NCI-H2081 treated with DMSO at 0.1 percent for 48 hours (cell line): ENCODE data around the gene UPF2.
"Not testable (repeated sequence)": the region's sequence is repeated elsewhere in the genome, so short reads cannot be mapped to it uniquely, and the experiment has no call there.

Source experiments
- DNase-seq: peaks from one replicate; lab custom pipeline; 2025; lab: John Stamatoyannopoulos, UW

Gene UPF2

DNA sequence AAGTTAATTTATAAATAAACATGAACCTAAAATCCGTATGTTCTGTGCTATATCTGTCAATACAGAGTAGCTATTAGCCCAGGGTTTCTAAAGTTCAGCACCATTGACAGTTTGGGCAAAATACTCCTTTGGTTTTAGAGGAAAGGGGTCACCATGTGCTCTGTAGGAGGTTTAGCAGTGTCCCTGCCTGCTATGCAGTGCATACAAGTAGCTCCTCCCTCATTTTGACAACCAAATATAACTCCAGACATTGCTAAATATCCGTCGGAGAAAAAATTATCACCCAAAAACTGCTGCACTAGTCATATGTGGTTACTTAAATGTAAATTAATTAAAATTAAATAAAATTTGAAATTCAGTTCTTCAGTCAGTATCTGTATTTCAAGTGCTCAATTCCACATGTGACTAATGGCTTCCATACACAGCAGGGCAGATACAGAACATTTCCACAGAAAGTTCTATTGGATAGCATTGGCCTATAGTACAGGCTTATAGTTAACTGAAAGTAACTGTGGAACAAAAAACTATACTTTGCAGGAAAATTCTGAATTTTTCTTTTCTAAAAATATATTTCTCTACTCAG, 6.4 kb downstream of the UPF2 start:
- no peak for DNase-seq

GRCh38 chr10:12031404-12031803, 11.2 kb downstream of the UPF2 start:
- DNase-seq: no peak

DNA sequence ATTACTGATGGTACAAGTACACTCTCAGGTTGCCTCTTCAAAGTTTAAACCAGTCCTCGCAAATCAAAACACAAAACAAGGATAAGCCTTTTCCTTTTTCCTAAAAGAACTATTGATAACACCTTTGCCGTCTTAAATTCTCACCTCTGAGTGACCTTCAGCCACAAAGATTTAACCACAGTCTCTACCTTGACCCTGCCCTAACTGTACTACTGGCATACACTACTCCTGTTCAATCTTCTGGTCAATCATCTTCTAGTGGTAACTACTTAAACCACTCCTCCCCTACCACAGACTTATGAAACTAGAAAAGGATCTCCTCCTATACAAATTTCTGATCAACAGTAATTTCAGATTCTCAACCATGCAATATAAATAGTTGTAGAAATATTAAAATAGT, 15.1 kb downstream of the UPF2 start:
- DNase-seq: no peak

DNA sequence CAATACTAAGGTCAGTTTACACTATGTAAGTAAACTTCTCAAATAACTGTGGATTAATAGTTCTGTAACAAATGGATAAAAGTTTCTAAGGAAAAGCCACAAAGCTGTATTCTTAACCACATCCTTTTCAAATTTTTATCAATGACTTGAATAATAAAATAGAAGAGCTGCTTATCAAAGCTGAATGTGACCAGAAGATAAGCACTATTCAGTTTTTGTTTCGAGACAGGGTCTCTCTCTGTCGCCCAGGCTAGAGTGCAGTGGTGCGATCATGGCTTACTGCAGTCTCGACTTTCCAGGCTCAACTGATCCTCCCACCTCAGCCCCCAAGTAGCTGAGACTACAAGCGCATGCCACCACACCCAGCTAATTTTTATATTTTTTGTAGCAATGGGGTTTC, 17.0 kb downstream of the UPF2 start:
- no peak for DNase-seq

GRCh38 chr10:12022580-12023257, 19.9 kb downstream of the UPF2 start:
- no peak for DNase-seq

DNA sequence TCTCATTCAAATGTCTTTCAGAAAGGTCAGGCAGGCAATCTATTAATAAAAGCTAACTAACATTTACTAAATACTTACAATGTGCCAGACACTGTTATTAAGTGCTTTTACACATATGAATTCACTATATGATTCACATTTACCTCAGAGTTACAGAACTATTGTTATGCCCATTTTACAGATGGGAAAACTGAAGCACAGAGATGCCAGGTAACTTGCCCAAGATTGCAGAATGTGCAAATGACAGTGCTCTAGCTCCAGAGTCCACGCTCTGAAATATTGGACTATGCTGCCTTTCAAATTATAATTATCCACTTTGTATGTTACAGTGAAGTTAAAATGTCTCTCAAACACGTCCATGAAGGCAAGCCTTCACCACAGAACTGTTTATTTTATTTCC, 22.0 kb downstream of the UPF2 start:
- DNase-seq: no peak

GRCh38 chr10:12019283-12019971, 23.2 kb downstream of the UPF2 start:
- DNase-seq: no peak

DNA sequence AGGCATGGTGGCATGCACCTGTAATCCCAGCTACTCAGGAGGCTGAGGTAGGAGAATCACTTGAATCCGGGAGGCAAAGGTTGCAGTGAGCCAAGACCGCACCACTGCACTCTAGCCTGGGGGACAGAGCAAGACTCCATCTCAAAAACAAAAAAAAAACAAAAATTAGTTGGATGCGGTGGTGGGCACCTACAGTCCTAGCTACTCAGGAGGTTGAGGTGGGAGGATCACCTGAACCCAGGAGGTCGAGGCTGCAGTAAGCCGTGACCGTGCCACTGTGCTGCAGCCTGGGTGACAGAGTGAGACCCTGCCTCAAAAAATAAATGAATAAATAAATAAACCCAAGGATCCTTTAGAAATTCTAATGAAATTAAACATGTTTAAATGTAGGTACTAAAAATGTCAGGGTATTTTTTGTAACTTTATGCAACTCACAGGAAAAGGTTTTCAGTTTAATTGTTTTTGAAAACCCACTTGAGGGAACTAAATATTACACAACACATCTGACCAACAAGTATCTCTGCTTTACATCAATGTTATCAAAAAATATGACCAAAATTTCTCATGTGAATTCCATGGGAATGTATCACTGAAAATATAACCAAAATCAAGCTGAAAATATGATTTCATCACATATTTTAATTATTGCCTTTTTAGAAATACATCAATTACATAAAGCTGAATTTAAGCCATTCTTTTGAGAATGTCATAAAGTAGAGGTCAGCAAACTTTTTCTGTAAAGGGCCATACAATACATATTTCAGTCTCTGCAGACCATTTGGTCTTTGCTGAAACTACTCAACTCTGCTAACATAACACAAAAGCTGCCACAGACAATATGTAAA, 23.9 kb downstream of the UPF2 start:
- no peak for DNase-seq

DNA sequence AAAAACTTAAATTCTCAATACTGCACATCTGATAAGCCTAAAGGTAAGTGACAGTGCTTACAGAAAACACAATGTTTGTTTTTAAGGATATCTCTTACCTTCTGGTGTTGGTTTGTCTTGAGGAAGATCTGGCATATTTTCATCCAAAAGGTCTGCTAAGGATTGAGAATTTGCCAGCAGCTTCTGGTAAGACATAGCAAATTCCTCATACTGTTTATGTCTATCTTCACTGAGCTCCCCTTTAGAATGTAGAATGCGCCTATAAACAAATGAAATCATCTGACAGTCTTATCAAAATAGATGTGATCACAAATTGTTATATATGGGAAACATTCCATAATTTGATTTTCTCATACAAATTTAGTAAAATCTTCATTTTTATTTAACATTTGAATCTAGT, 28.7 kb downstream of the UPF2 start:
- no peak for DNase-seq

DNA sequence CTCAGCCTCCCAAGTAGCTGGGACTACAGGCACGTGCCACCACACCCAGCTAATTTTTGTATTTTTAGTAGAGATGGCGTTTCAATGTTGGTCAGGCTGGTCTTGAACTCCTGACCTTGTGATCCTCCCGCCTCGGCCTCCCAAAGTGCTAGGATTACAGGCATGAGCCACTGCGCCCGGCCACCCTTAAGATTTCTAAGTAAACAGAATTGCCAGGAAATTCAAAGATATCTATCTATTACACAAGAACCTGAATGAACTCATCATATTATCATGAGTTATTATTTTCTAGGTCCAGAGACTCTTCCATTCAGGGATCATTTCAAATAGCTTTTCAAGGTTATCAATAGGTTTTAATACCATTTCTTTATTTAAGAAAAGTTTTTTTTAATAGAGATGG, 29.2 kb downstream of the UPF2 start:
- DNase-seq: not testable (repeated sequence)

GRCh38 chr10:12010353-12010752, 32.3 kb downstream of the UPF2 start:
- no peak for DNase-seq

DNA sequence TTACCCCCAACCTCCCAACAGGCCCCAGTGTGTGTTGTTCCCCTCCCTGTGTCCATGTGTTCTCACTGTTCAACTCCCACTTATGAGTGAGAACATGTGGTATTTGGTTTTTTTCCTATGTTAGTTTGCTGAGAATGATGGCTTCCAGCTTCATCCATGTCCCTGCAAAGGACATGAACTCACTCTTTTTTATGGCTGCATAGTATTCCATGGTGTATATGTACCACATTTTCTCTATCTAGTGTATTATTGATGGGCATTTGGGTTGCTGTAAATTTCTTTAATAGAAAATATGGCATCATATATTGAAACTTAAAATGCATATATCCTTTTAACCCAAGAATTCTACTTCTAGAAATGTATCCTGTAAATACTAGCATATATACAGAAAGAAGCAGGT, 33.8 kb downstream of the UPF2 start:
- not testable (repeated sequence) for DNase-seq

- DNase-seq: no peak
These were observed 35.9 kb downstream of the UPF2 start for GRCh38 chr10:12006671-12007070.

DNA sequence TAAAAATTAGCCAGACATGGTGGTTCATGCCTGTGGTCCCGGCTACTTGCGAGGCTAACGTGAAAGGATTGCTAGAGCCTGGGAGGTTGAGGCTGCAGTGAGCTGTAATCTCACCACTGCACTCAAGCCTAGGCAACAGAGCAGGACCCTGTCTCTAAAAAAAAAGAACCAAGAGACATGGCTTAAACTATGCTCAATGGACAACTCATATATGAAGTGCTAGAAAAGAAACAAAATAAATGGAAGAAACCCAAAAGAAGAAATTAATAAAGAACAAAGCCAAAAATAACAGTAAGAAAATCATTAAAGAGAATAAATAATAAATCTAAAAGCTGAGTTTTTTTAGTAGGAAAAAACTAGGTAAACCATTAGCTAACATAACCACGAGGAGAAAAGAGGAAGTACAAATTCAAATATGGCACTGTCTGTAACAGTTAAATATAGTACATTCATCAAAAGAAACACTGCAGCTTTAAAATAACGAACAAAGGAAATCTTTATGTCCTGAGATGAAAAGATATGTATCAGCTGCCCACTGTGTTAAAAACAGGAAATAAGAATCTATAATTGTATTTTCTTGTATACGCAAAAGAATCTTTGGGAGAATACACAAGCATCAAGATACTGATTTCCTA, 48.7 kb downstream of the UPF2 start:
- no peak for DNase-seq

- no peak for DNase-seq
These were observed 53.7 kb downstream of the UPF2 start for GRCh38 chr10:11988924-11989323.

DNA sequence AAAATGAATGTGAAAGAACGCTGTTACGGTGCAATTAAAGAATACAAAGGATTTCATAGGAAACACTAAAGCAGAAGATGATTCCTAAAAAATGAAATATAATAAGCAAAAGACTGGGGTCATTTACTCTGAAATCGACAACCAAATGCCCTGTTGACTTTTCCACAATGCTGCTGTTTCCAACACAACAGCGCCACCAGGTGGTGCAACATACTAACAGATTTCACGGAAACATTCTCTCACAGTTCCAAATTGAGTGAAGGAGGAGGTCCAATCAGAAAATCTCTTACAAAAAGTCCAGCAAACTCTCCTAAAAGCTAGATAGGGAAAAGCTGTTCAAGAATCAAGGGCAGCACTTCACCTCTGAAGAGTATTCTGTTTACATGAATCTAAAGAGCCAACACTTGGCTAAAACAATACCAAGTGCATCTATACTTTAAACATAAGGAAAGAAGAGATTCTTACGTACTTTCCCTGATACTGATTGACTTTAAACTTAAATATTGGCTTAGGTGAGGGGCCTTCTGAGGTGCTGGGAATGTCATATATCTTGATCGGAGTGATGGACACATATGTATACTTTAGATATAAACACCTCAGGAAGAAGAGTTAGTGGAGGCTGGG, 55.9 kb downstream of the UPF2 start:
- peak; percentile 4 for DNase-seq

DNA sequence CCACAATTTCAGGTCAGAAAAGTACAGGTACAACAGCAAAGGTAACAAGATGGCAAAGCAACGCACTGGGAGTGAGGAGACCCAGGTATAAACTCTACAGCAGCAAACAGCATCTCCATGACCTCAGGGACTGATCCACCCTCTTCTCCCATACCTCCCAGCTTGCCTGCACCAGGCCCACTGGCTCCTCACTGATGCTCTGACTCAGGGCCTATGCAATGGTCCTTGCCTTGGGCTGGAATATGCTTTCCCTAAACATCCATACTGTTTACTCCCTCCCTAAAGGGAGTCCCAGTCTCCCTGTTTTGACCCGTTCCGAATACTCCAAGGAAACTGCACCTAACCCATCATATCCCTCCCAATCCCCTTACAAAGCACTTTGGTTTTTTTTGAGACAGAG, 60.4 kb downstream of the UPF2 start:
- DNase-seq: no peak

- DNase-seq: no peak
These were observed 66.8 kb downstream of the UPF2 start for GRCh38 chr10:11975795-11976194.

DNA sequence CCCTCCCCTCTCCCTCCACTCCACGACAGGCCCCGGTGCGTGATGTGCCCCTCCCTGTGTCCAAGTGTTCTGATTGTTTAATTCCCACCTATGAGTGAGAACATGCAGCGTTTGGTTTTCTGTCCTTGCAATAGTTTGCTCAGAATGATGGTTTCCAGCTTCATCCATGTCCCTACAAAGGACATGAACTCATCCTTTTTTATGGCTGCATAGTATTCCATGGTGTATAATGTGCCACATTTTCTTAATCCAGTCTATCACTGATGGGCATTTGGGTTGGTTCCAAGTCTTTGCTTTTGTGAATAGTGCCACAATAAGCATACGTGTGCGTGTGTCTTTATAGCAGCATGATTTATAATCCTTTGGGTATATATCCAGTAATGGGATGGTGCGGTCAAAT, 70.1 kb downstream of the UPF2 start:
- DNase-seq: not testable (repeated sequence)

DNA sequence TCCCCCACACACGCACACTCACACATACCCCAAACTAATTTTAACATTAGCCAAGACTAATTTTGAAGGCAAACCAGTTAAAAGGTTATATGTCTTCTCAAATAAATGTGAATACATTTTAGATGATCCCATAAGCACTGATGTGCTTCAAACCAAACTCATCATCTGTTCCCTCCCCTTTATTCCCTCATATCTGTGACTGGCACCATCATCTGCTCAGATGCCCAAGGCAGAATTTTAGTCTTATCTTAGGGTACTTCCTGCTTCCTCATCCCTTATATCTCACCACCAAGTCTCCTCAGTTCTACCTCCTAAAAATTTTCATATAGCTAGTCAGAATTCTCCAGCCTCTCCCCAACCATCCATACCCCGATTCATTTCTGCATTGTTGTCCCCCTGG, 80.4 kb downstream of the UPF2 start:
- no peak for DNase-seq

DNA sequence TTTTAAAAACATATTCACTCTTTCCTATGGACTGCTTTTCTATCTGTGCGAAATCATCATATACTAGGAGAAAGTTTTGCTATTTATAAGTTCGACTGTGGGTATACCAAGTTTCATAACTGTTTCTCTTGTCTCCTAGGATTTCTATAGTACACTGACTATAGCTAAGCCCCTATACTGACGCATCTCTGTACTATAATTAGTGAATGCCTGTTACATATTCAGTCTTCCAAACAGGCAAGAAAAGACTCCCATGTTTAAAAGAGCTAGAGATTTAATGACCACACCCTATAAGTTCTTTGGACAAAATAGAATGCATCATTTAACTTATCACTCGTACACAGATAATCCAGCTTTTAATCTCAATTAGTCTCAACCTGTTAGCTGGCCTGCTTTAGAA, 80.8 kb downstream of the UPF2 start:
- DNase-seq: no peak

DNA sequence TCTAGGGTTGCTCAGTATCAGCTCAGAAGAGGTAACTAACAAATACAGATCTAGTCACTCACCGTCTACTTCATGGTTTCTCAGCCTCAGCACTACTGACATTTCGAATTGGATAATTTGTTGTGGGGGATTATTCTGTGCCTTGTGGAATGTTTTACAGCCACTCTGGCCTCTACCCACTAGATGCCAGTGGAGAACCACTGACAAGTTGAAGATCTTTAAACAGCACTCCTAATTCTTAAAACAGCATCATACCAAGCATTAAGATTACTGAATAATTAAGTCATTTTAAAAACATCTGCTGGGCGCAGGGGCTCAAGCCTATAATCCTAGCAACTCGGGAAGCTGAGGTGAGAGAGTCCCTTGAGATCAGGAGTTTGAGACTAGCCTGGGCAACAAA, 82.6 kb downstream of the UPF2 start:
- DNase-seq: no peak
